K562 (cell line): ENCODE data around the gene PGBD1. TPM values are rescaled to one million over a fixed set of nuclear protein-coding genes. Genes with fewer than 3 reads are reported as not detected.
A peak's percentile ranks its signal among the peaks of the same experiment; 100 is the strongest.

ENCODE experiments used
- CBX1 ChIP-seq: sonication (generic); IDR thresholded peaks from 2 replicates; pipeline ENCODE4 v1.6.1; 2016; ENCODE audit warnings: antibody characterized with exemption, low read depth, mild to moderate bottlenecking
- CBX3 ChIP-seq, 2 experiments: IDR thresholded peaks; 1 replicate in 1 of 2; 2 replicates in 1 of 2; pipeline ENCODE4 v1.6.1; 2012; ENCODE audit warnings: inconsistent platforms in 2 of 2, low read length in 2 of 2, borderline replicate concordance in 1 of 2, control low read depth in 1 of 2
- ETV1 ChIP-seq: fragments of 450-650 bp; conservative IDR thresholded peaks from 2 replicates; pipeline ENCODE4 v1.6.1; 2016; ENCODE audit warnings: missing genetic modification characterization, control low read depth, low read depth, missing compliant biosample characterization
- FOXK1 ChIP-seq: sonication (generic); formaldehyde crosslinking; IDR thresholded peaks from 2 replicates; pipeline ENCODE4 v1.8.0; 2022; ENCODE audit warnings: missing genetic modification reagents, mild to moderate bottlenecking, borderline replicate concordance
- HDAC2 ChIP-seq: fragments of 450-650 bp; IDR thresholded peaks from 2 replicates; pipeline ENCODE4 v1.6.1; 2016; ENCODE audit warnings: mild to moderate bottlenecking
- JUNB ChIP-seq: fragments of 450-650 bp; formaldehyde crosslinking; conservative IDR thresholded peaks from 2 replicates; pipeline ENCODE4 v1.4.0; 2020; ENCODE audit warnings: mild to moderate bottlenecking
- KDM4B ChIP-seq, 2 experiments: fragments of 450-650 bp in 1 of 2; sonication (generic) in 1 of 2; IDR thresholded peaks; 2 replicates each; pipeline ENCODE4 v1.6.1; 2016 to 2017; ENCODE audit warnings: borderline replicate concordance in 2 of 2, antibody characterized with exemption in 1 of 2, low read depth in 1 of 2, mild to moderate bottlenecking in 1 of 2
- TBP ChIP-seq: optimal IDR thresholded peaks from 2 replicates; pipeline ENCODE3; 2011; ENCODE audit warnings: low read depth, low read length, improper control_type of control experiment
- ZNF133 ChIP-seq: fragments of 250-450 bp; sonication (Bioruptor Pico); IDR thresholded peaks from 2 replicates; pipeline ENCODE4 v1.4.0; 2020; ENCODE audit warnings: mild to moderate bottlenecking
- polyA plus RNA-seq, 8 experiments: library from polyadenylated mRNA; depleted of rRNA in 4 of 8; stranded (reverse) in 5 of 8; unstranded in 3 of 8; fragments of >200 nt; fragmentation: Nextera tagmentation in 2 of 8; fragmentation: Illumina TruSeq in 1 of 8; extraction: Ambion mirVana in 2 of 8; extraction: Trizol in 1 of 8; gene quantifications; 2 replicates each; pipeline versions ENCODE4 v1.2.1 to v1.2.3, GENCODE V29; 2011 to 2014; ENCODE audit warnings: inconsistent platforms in 1 of 8, missing spikeins in 1 of 8
- total RNA-seq, 7 experiments: library from RNA; depleted of rRNA in 6 of 7; stranded (reverse); fragments of >200 nt in 6 of 7; fragmentation: Illumina TruSeq in 2 of 7; extraction: Trizol in 2 of 7; gene quantifications; 2 replicates each; pipeline versions ENCODE4 v1.2.1 to v1.2.3, GENCODE V29; 2011 to 2021; ENCODE audit warnings: low replicate concordance in 1 of 7
- TF ChIP-seq, protein P1 (sequence below): sonication (generic); formaldehyde crosslinking; IDR thresholded peaks from 2 replicates; pipeline ENCODE4 v1.8.0; 2023; ENCODE audit warnings: mild to moderate bottlenecking, missing genetic modification reagents
- TF ChIP-seq, protein P2 (sequence below): fragments of 250-450 bp; sonication (Bioruptor Pico); IDR thresholded peaks from 2 replicates; pipeline ENCODE4 v1.4.0; 2020; ENCODE audit warnings: mild to moderate bottlenecking, moderate library complexity, borderline replicate concordance
- TF ChIP-seq, protein P3 (sequence below): fragments of 250-450 bp; sonication (Bioruptor Pico); IDR thresholded peaks from 2 replicates; pipeline ENCODE4 v1.8.0; 2021; ENCODE audit warnings: mild to moderate bottlenecking, moderate library complexity
- TF ChIP-seq, protein P4 (sequence below): fragments of 250-450 bp; sonication (Bioruptor Pico); IDR thresholded peaks from 2 replicates; pipeline ENCODE4 v1.8.0; 2021; ENCODE audit warnings: moderate library complexity, mild to moderate bottlenecking, inconsistent platforms
- TF ChIP-seq, protein P5 (sequence below): sonication (generic); formaldehyde crosslinking; IDR thresholded peaks from 2 replicates; pipeline ENCODE4 v1.8.0; 2022; ENCODE audit warnings: mild to moderate bottlenecking, missing genetic modification reagents, borderline replicate concordance
- TF ChIP-seq, protein P6 (sequence below): fragments of 450-650 bp; IDR thresholded peaks from 2 replicates; pipeline ENCODE4 v1.6.1; 2016; ENCODE audit warnings: missing biosample characterization, missing genetic modification characterization

Gene PGBD1
- total and polyA plus RNA-seq, 9 of the 15 experiments (the other 6 are each of a cell fraction or from before 2014, with no cell fraction given), result 3.3 to 9.0 (median 7.3) TPM

DNA sequence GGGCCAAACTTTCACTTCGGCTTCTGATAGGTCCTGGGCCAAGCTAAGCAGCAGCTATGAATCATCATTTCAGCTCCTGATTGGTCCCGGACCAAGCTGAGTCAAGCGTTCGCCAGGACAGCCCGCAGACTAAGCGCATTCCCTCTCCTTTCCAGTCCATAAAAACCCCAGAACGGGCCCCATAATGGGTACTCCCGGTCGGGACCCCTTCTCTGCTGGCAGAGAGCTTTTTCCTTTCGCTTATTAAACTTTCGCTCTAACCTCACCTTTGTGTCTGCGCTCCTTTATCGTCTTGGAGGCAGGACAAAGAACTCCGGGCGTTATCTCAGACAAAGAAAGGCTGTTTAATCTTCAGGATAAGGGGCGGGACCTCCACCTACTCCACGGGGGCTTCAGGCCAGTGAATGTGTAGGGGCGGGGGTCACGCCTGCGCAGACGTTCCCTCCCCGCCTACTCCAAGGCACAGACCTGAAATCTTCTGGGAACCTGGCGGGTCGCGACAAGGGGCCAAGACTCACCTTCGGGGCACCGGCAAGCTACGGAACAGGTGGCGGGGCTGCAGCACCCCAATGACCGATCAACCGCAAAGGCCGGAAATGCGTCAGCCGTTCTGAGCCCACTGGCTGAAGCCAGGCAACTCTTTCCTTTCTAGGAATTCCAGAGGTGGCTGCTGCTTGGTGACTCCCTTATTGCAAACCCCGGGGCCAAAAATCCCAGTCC is 54.4 kb downstream of the PGBD1 start, which contains the start of gene ZSCAN31 (continued):
- TF ChIP-seq, protein P1, sequence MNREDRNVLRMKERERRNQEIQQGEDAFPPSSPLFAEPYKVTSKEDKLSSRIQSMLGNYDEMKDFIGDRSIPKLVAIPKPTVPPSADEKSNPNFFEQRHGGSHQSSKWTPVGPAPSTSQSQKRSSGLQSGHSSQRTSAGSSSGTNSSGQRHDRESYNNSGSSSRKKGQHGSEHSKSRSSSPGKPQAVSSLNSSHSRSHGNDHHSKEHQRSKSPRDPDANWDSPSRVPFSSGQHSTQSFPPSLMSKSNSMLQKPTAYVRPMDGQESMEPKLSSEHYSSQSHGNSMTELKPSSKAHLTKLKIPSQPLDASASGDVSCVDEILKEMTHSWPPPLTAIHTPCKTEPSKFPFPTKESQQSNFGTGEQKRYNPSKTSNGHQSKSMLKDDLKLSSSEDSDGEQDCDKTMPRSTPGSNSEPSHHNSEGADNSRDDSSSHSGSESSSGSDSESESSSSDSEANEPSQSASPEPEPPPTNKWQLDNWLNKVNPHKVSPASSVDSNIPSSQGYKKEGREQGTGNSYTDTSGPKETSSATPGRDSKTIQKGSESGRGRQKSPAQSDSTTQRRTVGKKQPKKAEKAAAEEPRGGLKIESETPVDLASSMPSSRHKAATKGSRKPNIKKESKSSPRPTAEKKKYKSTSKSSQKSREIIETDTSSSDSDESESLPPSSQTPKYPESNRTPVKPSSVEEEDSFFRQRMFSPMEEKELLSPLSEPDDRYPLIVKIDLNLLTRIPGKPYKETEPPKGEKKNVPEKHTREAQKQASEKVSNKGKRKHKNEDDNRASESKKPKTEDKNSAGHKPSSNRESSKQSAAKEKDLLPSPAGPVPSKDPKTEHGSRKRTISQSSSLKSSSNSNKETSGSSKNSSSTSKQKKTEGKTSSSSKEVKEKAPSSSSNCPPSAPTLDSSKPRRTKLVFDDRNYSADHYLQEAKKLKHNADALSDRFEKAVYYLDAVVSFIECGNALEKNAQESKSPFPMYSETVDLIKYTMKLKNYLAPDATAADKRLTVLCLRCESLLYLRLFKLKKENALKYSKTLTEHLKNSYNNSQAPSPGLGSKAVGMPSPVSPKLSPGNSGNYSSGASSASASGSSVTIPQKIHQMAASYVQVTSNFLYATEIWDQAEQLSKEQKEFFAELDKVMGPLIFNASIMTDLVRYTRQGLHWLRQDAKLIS (CRISPR knock-in tag), result peak; percentile 100
- TF ChIP-seq CBX3 (IDR thresholded peaks at IDR 0.05; ENCODE audit: borderline replicate concordance in 1 of 2, low read length in 2 of 2), result no peak
- TF ChIP-seq, protein P2, sequence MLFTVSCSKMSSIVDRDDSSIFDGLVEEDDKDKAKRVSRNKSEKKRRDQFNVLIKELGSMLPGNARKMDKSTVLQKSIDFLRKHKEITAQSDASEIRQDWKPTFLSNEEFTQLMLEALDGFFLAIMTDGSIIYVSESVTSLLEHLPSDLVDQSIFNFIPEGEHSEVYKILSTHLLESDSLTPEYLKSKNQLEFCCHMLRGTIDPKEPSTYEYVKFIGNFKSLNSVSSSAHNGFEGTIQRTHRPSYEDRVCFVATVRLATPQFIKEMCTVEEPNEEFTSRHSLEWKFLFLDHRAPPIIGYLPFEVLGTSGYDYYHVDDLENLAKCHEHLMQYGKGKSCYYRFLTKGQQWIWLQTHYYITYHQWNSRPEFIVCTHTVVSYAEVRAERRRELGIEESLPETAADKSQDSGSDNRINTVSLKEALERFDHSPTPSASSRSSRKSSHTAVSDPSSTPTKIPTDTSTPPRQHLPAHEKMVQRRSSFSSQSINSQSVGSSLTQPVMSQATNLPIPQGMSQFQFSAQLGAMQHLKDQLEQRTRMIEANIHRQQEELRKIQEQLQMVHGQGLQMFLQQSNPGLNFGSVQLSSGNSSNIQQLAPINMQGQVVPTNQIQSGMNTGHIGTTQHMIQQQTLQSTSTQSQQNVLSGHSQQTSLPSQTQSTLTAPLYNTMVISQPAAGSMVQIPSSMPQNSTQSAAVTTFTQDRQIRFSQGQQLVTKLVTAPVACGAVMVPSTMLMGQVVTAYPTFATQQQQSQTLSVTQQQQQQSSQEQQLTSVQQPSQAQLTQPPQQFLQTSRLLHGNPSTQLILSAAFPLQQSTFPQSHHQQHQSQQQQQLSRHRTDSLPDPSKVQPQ (CRISPR knock-in tag), result no peak
- peak; percentile 93 for TF ChIP-seq TBP
- TF ChIP-seq, protein P3, sequence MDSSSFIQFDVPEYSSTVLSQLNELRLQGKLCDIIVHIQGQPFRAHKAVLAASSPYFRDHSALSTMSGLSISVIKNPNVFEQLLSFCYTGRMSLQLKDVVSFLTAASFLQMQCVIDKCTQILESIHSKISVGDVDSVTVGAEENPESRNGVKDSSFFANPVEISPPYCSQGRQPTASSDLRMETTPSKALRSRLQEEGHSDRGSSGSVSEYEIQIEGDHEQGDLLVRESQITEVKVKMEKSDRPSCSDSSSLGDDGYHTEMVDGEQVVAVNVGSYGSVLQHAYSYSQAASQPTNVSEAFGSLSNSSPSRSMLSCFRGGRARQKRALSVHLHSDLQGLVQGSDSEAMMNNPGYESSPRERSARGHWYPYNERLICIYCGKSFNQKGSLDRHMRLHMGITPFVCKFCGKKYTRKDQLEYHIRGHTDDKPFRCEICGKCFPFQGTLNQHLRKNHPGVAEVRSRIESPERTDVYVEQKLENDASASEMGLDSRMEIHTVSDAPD (CRISPR knock-in tag), result no peak
- peak; percentile 91; the same call in 1 of the 2 replicates for TF ChIP-seq FOXK1 (CRISPR knock-in tag)
- TF ChIP-seq, protein P4, sequence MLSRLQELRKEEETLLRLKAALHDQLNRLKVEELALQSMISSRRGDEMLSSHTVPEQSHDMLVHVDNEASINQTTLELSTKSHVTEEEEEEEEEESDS (CRISPR knock-in tag), result no peak
- peak in 1 of 2 experiments; percentile 82; a peak in 2 of 4 replicates for TF ChIP-seq KDM4B (IDR thresholded peaks at IDR 0.05; ENCODE audit: borderline replicate concordance in 2 of 2, low read depth in 1 of 2)
- peak; percentile 77 for TF ChIP-seq ETV1
- TF ChIP-seq, protein P5, sequence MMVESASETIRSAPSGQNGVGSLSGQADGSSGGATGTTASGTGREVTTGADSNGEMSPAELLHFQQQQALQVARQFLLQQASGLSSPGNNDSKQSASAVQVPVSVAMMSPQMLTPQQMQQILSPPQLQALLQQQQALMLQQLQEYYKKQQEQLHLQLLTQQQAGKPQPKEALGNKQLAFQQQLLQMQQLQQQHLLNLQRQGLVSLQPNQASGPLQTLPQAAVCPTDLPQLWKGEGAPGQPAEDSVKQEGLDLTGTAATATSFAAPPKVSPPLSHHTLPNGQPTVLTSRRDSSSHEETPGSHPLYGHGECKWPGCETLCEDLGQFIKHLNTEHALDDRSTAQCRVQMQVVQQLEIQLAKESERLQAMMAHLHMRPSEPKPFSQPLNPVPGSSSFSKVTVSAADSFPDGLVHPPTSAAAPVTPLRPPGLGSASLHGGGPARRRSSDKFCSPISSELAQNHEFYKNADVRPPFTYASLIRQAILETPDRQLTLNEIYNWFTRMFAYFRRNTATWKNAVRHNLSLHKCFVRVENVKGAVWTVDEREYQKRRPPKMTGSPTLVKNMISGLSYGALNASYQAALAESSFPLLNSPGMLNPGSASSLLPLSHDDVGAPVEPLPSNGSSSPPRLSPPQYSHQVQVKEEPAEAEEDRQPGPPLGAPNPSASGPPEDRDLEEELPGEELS (CRISPR knock-in tag), result no peak
- no peak for TF ChIP-seq ZNF133 (CRISPR knock-in tag)
- TF ChIP-seq, protein P6, sequence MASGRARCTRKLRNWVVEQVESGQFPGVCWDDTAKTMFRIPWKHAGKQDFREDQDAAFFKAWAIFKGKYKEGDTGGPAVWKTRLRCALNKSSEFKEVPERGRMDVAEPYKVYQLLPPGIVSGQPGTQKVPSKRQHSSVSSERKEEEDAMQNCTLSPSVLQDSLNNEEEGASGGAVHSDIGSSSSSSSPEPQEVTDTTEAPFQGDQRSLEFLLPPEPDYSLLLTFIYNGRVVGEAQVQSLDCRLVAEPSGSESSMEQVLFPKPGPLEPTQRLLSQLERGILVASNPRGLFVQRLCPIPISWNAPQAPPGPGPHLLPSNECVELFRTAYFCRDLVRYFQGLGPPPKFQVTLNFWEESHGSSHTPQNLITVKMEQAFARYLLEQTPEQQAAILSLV, result no peak
- TF ChIP-seq JUNB (CRISPR knock-in tag), result 0 out of 2 replicates have a peak, but pooled peaks have one; percentile 15
- peak; percentile 57 for TF ChIP-seq CBX1
- TF ChIP-seq HDAC2, result peak; percentile 8
